Measurements from ENCODE around the gene HAUS5. TPM values are rescaled to one million over a fixed set of nuclear protein-coding genes. Genes with fewer than 3 reads are reported as not detected.

The HAUS5 gene
- total RNA-seq, 1 experiment from 2014 or later: 33.5 TPM

DNA sequence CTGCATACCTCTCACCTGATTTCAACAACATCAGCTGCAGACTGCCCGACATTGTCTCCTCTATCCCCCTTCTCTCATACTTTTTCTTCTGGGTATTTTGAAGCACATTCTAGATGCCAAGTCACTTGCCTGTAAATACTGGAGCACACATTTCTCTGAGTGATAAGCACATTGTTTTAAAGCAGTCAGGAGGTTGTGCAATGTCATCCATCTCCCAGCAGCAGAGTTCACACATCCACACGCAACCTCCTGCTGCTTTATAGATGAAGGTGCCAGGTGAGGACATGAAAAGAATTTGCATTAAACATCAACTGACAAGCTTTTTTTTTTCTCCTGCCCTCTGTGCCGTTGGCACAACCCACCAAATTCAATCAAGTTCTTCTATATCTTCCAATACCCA, 59.3 kb downstream of the HAUS5 start:
- intact Hi-C loops (cut with micrococcal nuclease; ENCODE audit: unreplicated experiment): no loop called here
- CTCF ChIA-PET: interaction anchor here (0.6 kb wide), 1 partner anchor 12 kb away, joined by 4 read pairs; no protein-coding TSS in a partner anchor
- TF ChIP-seq CTCF (conservative IDR thresholded peaks at IDR 0.05; ENCODE audit: low read depth, low read length) (no peak), EZH2 (IDR thresholded peaks at IDR 0.05; ENCODE audit: borderline replicate concordance, low read depth, low read length, poor library complexity, severe bottlenecking) (no peak)
- Histone ChIP-seq H3K27me3 (replicated peaks; ENCODE audit: insufficient read depth, low read depth, low read length, poor library complexity) (peaks cover 35% of the 10 kb centered on the region), H3K9me3 (ENCODE audit: low read depth, low read length, poor library complexity, severe bottlenecking) (no peaks in the 10 kb centered on the region), H3K4me1 (ENCODE audit: insufficient read depth, low read length, poor library complexity, severe bottlenecking) (no peaks in the 10 kb centered on the region), H3K4me3 (ENCODE audit: low read depth, low read length, poor library complexity, severe bottlenecking) (no peak overlapping the region), H3K27ac (ENCODE audit: low read depth, low read length, poor library complexity, severe bottlenecking) (no peak overlapping the region), H3K36me3 (ENCODE audit: insufficient read depth, low read length, poor library complexity, severe bottlenecking) (no peaks in the 10 kb centered on the region)
- no peak for DNase-seq (ENCODE audit: low spot score)
- POLR2A ChIA-PET (ENCODE audit: low non-redundant PET): interaction anchor here (0.6 kb wide), 1 partner anchor 25 kb away, joined by 3 read pairs; no protein-coding TSS in a partner anchor
- BruUV-seq (replicated peaks): no TSS peak

DNA sequence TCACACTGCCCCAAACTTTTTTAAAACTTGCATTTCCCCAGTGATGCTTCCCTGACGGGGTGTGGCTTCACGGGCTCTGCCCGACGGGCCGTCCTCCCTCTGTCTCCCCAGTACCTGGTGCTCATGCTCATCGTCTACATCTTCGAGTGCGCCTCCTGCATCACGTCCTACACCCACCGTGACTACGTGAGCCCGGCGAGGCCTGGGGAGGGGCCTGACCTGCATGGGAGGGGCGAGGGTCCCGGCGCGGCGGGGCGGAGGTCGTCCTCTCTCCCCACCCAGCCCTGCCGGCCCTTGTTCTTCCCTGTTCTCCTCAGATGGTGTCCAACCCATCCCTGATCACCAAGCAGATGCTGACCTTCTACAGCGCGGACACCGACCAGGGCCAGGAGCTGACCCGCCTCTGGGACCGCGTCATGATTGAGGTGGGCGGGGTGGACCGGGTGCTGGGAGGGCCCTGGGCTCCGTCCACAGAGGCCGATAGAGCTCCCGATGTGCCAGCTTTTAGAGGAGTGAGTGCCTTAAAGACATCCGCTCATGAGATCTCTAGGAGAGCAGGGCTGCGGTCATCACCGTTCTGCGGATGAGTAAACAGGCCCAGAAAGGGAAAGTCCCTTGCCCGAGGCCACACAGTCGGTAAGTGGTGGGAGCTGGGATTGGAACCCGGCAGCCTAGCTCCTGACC, 60.7 kb downstream of the HAUS5 start:
- Histone ChIP-seq H3K27me3 (replicated peaks; ENCODE audit: insufficient read depth, low read depth, low read length, poor library complexity) (peaks cover 35% of the 10 kb centered on the region), H3K4me3 (ENCODE audit: low read depth, low read length, poor library complexity, severe bottlenecking) (peak overlapping the region; percentile 24), H3K27ac (ENCODE audit: low read depth, low read length, poor library complexity, severe bottlenecking) (no peak overlapping the region), H3K36me3 (ENCODE audit: insufficient read depth, low read length, poor library complexity, severe bottlenecking) (no peaks in the 10 kb centered on the region), H3K4me1 (ENCODE audit: insufficient read depth, low read length, poor library complexity, severe bottlenecking) (no peaks in the 10 kb centered on the region), H3K9me3 (ENCODE audit: low read depth, low read length, poor library complexity, severe bottlenecking) (no peaks in the 10 kb centered on the region)
- no peak for DNase-seq (ENCODE audit: low spot score)
- POLR2A ChIA-PET (ENCODE audit: low non-redundant PET): no interaction called here
- intact Hi-C loops (cut with micrococcal nuclease; ENCODE audit: unreplicated experiment): no loop called here
- no peak for TF ChIP-seq CTCF (conservative IDR thresholded peaks at IDR 0.05; ENCODE audit: low read depth, low read length)
- peak; percentile 40 for TF ChIP-seq EZH2 (IDR thresholded peaks at IDR 0.05; ENCODE audit: borderline replicate concordance, low read depth, low read length, poor library complexity, severe bottlenecking)
- CTCF ChIA-PET: interaction anchor here (0.8 kb wide), 1 partner anchor 19 kb away, joined by 4 read pairs; no protein-coding TSS in a partner anchor
- BruUV-seq (replicated peaks): no TSS peak

Other genes starting within 250 kb of the HAUS5 start
- not detected in 2 replicates for gene GPR42, start 241.7 kb upstream of the HAUS5 start, total RNA-seq (2021)
- not detected in 2 replicates for gene FFAR2, start 164.5 kb upstream of the HAUS5 start, total RNA-seq (2021)
- not detected in 2 replicates for gene KRTDAP, start 122.3 kb upstream of the HAUS5 start, total RNA-seq (2021)
- gene DMKN, start 99.1 kb upstream of the HAUS5 start, total RNA-seq (2021): not detected in 2 replicates
- not detected in 2 replicates for gene SBSN, start 84.4 kb upstream of the HAUS5 start, total RNA-seq (2021)
- gene GAPDHS, start 79.3 kb upstream of the HAUS5 start, total RNA-seq (2021): not detected in 2 replicates
- 105 and 115 TPM in 2 replicates for gene TMEM147, start 67.1 kb upstream of the HAUS5 start, total RNA-seq (2021)
- gene ATP4A, start 49.1 kb upstream of the HAUS5 start, total RNA-seq (2021): not detected in 2 replicates
- gene PMIS2, start 26.6 kb upstream of the HAUS5 start, total RNA-seq (2021): not detected in 2 replicates
- gene RBM42, start 16.3 kb downstream of the HAUS5 start, total RNA-seq (2021): 104 and 106 TPM in 2 replicates
- 0.73 and 1.3 TPM in 2 replicates for gene ETV2, start 29.0 kb downstream of the HAUS5 start, total RNA-seq (2021)
- gene COX6B1, start 35.6 kb downstream of the HAUS5 start, total RNA-seq (2021): 456 and 467 TPM in 2 replicates
- not detected in 2 replicates for gene UPK1A, start 53.8 kb downstream of the HAUS5 start, total RNA-seq (2021)
- not detected in 2 replicates for gene ZBTB32, start 91.8 kb downstream of the HAUS5 start, total RNA-seq (2021)
- 49.1 and 51.0 TPM in 2 replicates for gene KMT2B, start 105.3 kb downstream of the HAUS5 start, total RNA-seq (2021)
- 4.9 and 5.8 TPM in 2 replicates for gene IGFLR1, start 129.7 kb downstream of the HAUS5 start, total RNA-seq (2021)
- gene U2AF1L4, start 132.7 kb downstream of the HAUS5 start, total RNA-seq (2021): 20.4 and 21.0 TPM in 2 replicates
- 58.8 and 67.7 TPM in 2 replicates for gene PSENEN, start 132.9 kb downstream of the HAUS5 start, total RNA-seq (2021)
- 11.3 and 13.2 TPM in 2 replicates for gene LIN37, start 135.8 kb downstream of the HAUS5 start, total RNA-seq (2021)
- 0.50 TPM in 1 of 2 replicates, not detected in the other for gene HSPB6, start 144.3 kb downstream of the HAUS5 start, total RNA-seq (2021)
- 38.4 and 44.8 TPM in 2 replicates for gene PROSER3, start 145.4 kb downstream of the HAUS5 start, total RNA-seq (2021)
- 39.6 and 49.6 TPM in 2 replicates for gene ARHGAP33, start 162.8 kb downstream of the HAUS5 start, total RNA-seq (2021)
- gene PRODH2, start 200.1 kb downstream of the HAUS5 start, total RNA-seq (2021): not detected in 2 replicates
- gene NPHS1, start 239.8 kb downstream of the HAUS5 start, total RNA-seq (2021): not detected in 2 replicates
- 0.15 and 0.17 TPM in 2 replicates for gene KIRREL2, start 244.2 kb downstream of the HAUS5 start, total RNA-seq (2021)